Measurements from ENCODE around the gene GPR78.

Gene GPR78

GRCh38 chr4:8606476-8606875 is 26.3 kb downstream of the GPR78 start:
- H3K27me3 ChIP-seq (ENCODE audit: control insufficient read depth, insufficient read depth, low read length), result peaks cover 2% of the 10 kb centered on the region
- no peaks in the 10 kb centered on the region for H3K79me2 ChIP-seq
- H3K4me3 ChIP-seq (ENCODE audit: low read depth, low read length), result no peak overlapping the region
- no peak overlapping the region for H2AFZ ChIP-seq
- no peak for TF ChIP-seq CTCF (IDR thresholded peaks at IDR 0.05)
- H3K4me1 ChIP-seq, result no peaks in the 10 kb centered on the region
- no peak overlapping the region for H3K9ac ChIP-seq
- no peak overlapping the region for H3K27ac ChIP-seq
- no peaks in the 10 kb centered on the region for H3K9me3 ChIP-seq (ENCODE audit: control insufficient read depth, low read length)
- no peak overlapping the region for H3K4me2 ChIP-seq (ENCODE audit: low read length)
- no peaks in the 10 kb centered on the region for H3K36me3 ChIP-seq (ENCODE audit: control insufficient read depth, insufficient read depth, low read length)

- H3K27me3 ChIP-seq (ENCODE audit: control insufficient read depth, insufficient read depth, low read length), result peaks cover 2% of the 10 kb centered on the region
Measured at GRCh38 chr4:8606966-8607365, 26.8 kb downstream of the GPR78 start.

GRCh38 chr4:8607603-8608481 is 27.6 kb downstream of the GPR78 start:
- no peak overlapping the region for H3K4me2 ChIP-seq (ENCODE audit: low read length)
- no peak overlapping the region for H3K27ac ChIP-seq
- H3K27me3 ChIP-seq (ENCODE audit: control insufficient read depth, insufficient read depth, low read length), result peaks cover 2% of the 10 kb centered on the region
- no peak overlapping the region for H3K4me3 ChIP-seq (ENCODE audit: low read depth, low read length)
- no peaks in the 10 kb centered on the region for H3K4me1 ChIP-seq
- no peaks in the 10 kb centered on the region for H3K36me3 ChIP-seq (ENCODE audit: control insufficient read depth, insufficient read depth, low read length)
- H2AFZ ChIP-seq, result no peak overlapping the region
- no peaks in the 10 kb centered on the region for H3K79me2 ChIP-seq
- H3K9ac ChIP-seq, result no peak overlapping the region
- peak; percentile 83 for TF ChIP-seq CTCF (IDR thresholded peaks at IDR 0.05)
- H3K9me3 ChIP-seq (ENCODE audit: control insufficient read depth, low read length), result no peaks in the 10 kb centered on the region

More at GRCh38 chr4:8606966-8607365, 26.8 kb downstream of the GPR78 start:
- Histone ChIP-seq H3K27ac (no peak overlapping the region), H3K4me1 (no peaks in the 10 kb centered on the region), H3K4me2 (ENCODE audit: low read length) (no peak overlapping the region), H3K9me3 (ENCODE audit: control insufficient read depth, low read length) (no peaks in the 10 kb centered on the region), H3K9ac (no peak overlapping the region), H3K4me3 (ENCODE audit: low read depth, low read length) (no peak overlapping the region), H2AFZ (no peak overlapping the region), H3K36me3 (ENCODE audit: control insufficient read depth, insufficient read depth, low read length) (no peaks in the 10 kb centered on the region), H3K79me2 (no peaks in the 10 kb centered on the region)
- TF ChIP-seq CTCF (IDR thresholded peaks at IDR 0.05), result no peak

GRCh38 chr4:8608714-8609391 is 28.7 kb downstream of the GPR78 start:
- Histone ChIP-seq H3K27ac (no peak overlapping the region), H3K9ac (no peak overlapping the region), H3K36me3 (ENCODE audit: control insufficient read depth, insufficient read depth, low read length) (no peaks in the 10 kb centered on the region), H3K9me3 (ENCODE audit: control insufficient read depth, low read length) (no peaks in the 10 kb centered on the region), H3K4me1 (no peaks in the 10 kb centered on the region), H3K79me2 (no peaks in the 10 kb centered on the region), H3K4me3 (ENCODE audit: low read depth, low read length) (no peak overlapping the region), H2AFZ (no peak overlapping the region), H3K27me3 (ENCODE audit: control insufficient read depth, insufficient read depth, low read length) (peaks cover 2% of the 10 kb centered on the region), H3K4me2 (ENCODE audit: low read length) (no peak overlapping the region)
- no peak for TF ChIP-seq CTCF (IDR thresholded peaks at IDR 0.05)
